HG02642 (cell line): ENCODE results near the gene APC.

Source experiments
- ATAC-seq: cut with Tn5 transposase; IDR thresholded peaks from one replicate; pipeline ENCODE4 v1.9.1; 2021; ENCODE audit warnings: mild to moderate bottlenecking; ENCODE audit not compliant: unreplicated experiment, poor library complexity

APC gene

DNA sequence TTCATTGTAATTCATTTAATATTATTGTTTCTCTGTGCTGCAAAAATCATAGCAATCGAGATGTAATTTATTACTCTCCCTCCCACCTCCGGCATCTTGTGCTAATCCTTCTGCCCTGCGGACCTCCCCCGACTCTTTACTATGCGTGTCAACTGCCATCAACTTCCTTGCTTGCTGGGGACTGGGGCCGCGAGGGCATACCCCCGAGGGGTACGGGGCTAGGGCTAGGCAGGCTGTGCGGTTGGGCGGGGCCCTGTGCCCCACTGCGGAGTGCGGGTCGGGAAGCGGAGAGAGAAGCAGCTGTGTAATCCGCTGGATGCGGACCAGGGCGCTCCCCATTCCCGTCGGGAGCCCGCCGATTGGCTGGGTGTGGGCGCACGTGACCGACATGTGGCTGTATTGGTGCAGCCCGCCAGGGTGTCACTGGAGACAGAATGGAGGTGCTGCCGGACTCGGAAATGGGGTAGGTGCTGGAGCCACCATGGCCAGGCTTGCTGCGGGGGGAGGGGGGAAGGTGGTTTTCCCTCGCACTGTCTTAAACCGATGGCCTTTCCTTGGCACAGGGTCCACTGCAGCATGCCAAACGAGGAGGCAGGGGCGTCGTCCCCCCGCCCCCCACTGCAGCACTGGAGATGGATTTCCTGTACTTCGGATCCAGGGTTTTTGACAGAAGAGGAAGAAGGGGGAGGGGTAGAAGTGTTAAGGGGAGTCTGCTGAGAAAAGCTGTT, at the start of gene APC:
TSS of gene APC (plus strand) at position 423 of the 728 bp plus-strand sequence. CDS start 17,006 bp downstream, outside the sequence.
- ATAC-seq, result peak; percentile 100

DNA sequence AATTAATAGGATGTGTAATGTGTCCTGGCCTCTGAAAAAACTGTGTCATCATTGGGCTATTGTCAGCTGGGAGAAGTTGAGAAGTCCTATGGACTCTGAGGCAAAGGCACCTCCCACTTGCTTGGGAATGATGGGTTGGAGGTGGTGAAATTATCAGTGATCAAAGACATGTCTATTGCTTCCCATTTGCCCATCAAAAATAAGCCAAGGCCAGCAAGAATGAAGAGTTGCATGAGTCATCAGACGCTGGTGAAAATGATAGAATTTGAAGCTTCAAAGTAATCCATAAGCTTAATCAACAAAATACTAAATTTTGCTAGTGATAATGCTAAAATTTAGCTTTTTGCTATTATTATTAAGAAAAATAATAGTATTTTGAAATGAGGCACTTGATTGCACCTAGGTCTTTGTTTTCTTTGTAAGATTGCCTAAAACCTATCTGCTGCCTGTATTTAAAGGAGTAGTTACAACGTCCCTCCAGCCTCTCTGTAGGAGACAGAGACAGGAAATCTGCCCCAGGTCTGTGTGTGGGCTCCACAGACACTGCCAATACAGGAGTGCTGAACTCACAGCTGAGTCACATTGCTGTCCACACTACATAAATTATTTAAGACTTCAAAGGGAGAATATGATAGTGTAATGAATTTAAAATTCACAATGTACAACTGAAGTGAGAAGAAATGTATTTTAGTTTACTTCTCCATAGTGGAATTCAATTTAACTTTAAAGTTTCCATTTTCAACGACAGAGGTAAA, 48.4 kb upstream of the APC start:
- no peak for ATAC-seq

DNA sequence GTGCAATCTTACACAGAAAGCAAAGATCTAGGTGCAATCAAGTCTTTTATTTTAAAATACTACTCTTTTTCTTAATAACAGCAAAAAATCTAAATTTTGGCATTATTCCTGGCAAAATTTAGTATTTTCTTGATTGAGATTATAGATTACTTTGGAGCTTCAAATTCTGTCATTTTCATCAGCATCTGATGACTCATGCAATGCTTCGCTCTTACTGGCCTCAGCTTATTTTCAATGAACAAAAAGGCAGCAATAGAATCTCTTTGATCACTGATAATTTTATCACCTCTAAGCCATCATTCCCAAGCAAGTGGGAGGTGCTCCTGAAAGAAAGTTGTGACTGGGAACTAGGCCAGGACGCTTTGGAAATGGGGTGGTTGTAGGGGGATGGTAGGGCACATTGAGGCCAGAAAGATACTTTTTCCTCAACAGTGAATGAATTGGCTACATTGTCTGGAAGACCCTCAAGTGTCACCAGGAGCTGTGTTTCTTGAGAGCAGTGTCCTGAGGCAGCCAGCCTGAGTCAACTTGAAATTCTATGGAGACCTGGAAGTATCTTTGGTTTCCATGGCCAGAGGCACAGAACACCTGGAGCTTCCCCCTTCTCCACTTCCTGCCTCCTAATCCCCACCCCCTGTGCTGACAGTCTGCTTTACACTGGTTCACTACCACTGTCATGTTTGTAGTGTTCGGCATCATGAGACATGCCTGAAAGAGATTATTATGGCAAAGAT, 46.9 kb upstream of the APC start:
- ATAC-seq, result no peak

DNA sequence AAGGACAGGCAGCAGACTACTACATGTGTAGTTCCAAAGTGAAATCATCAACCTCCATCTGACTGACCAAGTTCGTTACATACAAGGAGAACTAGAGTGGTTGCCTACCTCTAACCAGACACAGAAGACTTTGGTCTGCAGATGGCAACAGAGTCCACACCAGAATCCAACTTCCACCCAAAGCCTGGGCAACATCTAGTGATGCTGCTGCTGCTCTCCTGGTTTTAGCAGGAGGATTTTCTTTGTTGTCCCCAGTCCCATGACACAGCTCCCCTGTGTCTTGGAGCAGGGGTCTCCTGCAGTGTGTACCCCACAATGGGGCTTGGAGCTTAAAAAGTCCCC, 46.4 kb upstream of the APC start:
- no peak for ATAC-seq

DNA sequence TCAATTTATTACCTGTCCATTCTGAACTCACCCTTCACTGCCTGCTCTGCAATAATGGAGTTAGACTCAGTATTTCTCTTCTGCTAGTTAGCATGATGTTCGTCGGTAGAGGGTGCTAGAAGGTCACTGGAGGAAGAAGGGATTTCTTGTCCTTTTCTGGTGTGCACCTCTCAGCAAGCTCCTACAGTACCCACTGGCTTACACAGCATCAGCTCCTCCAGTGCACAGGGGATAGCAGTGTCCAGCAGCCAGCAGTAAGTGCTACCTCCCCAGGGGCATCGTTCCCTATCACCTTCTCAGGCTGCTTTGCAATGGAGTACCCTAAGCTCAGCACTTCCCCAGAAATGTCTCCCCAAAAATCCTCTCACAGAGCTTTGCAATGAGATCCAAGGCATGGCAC, 45.9 kb upstream of the APC start:
- ATAC-seq, result no peak

DNA sequence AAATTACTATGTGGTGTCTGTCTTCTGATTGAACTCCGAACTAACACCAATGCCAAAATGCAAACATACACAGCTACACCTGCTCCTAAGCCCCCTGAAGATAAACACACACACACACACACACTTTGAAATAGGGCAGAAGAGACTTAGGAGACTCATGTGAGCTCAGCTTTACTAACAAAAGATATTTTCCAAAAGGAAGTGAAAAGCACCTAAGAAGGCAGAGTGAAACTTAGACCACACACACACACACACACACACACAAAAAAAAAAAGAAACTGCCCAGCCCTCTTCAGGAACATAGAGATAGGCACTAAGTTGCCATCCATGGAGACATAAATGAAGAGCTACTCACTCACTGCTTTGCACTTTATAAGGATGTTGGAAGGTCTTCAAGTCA, 45.2 kb upstream of the APC start:
- no peak for ATAC-seq

DNA sequence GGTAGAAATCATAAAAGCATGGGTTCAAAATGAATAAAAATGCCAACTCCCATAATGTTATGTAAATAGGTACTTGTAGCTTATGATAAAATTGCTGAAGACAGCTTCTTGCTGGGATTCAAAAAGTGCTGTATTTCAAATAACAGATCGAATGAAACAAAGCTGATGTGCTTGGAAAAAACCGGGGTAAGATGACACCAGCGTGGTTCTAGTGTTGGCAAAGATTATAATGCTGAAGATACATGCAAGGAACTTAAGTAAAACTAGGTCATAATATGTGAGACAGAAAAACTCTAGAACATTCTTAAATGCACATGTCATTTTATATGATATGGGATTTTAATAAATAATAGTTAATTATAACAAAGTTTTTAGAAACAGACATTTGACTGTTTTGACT, 44.4 kb upstream of the APC start:
- no peak for ATAC-seq

DNA sequence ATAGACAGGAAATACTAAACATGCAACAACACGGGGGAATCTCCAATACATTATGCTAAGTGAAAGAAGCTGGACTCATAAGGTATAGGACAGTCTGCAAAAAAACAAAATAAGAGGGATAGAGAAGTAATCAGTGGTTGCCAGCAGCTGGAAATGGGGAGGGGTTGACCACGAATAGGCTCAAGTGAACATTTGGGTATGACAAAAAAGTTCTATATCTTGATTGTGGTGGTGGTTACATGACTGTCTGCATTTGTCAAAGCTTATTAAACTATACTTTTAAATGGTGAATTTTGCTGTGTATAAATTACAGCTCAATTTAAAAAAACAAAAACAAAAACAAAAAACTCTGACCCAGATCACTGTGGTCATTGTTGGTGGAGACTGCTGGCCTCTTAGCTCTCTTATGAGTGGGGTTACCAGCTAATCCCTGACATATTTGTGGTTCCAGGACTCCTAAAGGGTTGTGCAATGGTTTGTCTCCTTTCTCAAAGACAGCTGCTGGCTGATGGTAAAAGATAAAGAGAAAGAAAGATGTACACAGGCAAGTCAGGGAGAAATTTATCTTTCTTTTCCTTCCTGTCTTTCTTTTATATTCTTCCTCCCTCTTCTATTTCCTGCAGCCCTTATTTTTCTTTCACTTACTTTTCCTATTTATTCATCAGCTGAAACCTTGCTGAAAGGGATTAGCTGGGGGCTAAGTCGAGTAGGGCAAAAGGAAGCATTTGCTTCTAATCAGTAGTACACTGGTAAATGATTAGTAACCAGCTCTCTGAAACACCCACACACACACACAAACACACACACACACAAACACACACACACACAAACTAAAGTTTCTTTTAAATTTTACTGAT, 42.6 kb upstream of the APC start:
- ATAC-seq, result no peak

DNA sequence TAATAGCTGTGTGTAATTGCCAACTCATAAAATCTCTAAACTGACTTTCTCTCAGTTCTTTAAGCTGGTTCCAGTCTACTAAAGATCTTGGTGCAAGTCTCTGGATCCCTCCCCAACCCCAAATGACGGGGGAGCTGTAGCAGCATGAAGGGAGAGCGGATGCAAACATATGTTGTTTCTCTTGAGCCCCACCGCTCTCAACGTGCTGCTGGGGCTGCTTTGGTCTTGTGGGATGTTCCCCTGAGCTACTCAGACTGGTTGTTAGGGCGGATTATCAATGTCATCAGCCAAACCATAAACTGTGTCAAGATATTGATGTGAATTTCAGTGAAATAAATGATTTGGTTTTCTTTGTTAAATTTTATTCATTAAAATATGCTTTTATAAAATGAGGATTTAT, 40.9 kb upstream of the APC start:
- ATAC-seq, result no peak

DNA sequence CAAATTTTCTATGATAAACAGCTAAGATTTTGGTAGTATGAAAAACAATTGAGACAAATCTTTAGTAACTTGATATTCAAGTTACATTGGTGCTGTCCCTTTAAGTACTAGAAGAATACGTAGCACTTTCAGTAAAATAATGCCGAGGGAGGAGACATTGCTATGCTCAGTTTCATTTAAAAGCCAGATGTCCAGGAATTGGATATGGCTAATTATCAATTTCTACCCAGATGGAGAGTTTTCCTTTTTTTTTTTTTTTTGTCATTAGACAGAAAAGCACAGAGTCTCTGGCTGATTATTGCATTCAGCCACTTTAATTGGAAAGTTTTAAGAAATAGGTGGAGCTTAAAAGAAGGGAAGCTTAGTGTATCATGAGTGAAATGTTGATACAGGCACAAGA, 40.4 kb upstream of the APC start:
- ATAC-seq, result no peak

DNA sequence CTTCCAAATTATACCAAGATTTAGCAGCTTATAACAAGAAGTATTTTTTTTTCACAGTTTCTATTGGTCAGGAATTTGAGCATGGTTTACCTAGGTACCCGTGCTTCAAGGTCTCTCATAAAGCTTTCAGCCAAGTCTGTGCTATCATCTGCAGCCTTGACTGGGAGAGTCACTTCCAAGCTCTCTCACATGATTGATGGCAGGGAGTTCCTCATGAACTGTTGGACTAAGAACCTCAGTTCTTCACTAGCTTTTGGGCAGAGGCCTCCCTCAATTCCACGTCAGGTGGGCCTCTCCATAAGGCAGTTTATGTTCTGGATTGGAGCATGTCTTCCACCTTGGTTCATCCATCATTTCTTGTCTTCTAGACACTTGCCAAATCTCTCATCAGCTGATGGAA, 39.9 kb upstream of the APC start:
- ATAC-seq, result no peak

DNA sequence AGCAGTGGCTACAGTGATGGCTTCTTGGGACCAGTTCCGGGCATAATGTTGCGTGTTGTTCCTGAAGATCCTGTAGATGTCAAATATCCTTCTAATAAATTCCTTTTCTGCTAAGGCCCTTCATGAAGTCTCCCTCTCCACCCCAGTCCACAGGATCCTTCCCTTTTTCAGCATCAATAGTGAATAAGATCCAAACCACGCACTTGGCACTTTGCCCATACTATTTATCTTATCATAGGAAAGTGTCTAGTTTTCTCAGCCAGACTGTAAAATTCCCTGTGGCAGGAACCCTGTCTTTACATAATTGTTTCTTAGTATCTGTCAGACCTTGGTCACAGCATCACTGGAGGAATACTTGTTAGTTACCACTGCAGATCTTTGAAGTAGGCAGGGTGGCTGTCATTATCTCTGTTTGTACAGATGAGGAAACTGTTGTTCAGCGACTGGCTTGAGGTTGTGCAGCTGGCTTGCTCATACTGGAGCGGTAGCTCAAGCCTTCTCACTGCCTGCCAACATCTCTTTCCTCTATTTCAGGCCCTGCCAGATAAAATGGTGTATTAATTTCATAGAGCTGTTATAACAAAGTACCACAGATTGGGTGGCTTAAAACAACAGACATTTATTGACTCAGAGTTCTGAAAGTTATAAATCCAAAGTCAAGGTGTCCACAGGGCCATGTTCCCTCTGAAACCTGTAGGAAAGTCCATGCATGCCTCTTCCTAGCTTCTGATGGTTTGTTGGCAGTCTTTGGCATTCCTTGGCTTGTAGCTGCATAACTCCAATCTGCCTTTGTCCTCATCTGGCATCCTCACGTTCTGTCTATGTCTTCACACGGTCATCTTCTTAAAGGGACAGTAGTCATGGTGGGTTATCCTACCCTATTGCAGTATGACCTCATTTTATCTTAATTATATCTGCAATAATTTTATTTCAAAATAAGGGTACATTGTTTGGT, 33.5 kb upstream of the APC start:
- no peak for ATAC-seq

DNA sequence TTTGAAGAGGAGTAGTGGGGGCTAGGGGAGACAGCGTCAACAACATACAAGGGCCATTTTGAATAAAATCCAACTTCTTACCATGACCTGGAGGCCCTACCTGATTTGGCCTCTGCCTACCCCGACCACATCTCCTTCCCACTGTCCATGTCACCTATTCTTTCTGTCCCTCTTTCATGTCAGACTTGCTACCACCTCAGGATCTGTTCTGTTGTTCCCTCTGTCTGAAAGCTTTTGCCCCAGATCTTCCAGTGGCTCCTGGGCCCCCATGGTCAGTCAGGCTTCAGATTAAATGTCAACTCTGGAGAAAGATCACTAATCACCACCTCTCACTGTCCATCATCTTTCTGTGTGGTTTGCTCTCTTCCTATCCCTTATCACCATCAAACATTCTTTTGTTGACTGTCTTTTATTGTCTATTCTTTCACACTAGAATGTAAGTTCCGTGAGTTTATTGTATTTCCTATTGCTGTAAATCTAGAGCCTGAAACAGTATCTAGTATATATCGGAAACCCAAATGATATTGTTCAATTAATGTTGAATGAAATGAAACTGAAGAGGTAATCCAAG, 31.2 kb upstream of the APC start:
- no peak for ATAC-seq

DNA sequence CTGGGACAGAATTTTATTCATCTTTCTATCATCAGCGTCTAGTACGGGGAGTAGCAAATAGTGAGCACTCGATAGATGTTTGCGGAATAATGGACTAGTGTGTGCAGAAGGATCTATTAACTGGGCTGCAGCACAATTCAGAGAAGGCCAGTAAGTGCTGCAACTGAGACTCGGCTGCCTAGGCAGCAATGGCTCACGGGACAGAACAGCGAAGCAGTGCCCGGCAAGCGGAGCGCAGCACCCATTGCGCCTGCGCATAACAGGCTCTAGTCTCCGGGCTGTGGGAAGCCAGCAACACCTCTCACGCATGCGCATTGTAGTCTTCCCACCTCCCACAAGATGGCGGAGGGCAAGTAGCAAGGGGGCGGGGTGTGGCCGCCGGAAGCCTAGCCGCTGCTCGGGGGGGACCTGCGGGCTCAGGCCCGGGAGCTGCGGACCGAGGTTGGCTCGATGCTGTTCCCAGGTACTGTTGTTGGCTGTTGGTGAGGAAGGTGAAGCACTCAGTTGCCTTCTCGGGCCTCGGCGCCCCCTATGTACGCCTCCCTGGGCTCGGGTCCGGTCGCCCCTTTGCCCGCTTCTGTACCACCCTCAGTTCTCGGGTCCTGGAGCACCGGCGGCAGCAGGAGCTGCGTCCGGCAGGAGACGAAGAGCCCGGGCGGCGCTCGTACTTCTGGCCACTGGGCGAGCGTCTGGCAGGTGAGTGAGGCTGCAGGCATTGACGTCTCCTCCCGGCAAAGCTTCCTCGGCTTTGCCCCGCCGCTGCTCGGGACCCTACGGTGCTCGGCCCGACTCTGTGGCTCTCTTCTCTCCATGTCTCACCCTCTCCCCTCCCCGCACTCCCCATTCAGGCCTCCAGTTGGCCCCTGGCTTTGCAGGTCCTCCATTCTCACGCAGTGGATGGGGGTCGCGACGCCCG, 30.2 kb upstream of the APC start:
- peak; percentile 96 for ATAC-seq

DNA sequence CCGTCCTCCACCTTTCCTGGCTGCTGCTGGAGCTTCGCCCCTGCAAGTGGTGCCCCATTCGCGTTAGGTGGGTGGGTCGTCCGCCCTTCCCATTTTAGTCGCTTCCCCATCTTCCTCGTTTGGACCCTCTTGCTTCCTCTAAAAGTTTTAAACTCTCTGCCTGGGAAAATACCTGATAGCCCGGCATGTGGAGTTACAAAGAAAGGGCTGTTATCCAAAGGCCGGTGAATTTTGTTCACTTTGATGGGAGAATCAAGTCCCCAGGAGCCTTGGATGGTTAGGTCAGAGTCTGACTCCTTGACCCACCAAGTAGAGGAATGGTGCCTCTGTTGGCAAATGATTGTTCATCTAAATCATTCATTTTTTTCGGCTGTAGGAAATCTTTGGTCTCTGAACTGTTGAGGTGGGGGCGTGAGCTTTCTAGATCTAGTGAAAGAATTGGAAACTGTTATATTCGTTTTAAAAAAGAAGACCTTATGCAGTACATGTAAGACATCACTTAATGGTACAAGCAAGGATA, 29.5 kb upstream of the APC start:
- no peak for ATAC-seq

DNA sequence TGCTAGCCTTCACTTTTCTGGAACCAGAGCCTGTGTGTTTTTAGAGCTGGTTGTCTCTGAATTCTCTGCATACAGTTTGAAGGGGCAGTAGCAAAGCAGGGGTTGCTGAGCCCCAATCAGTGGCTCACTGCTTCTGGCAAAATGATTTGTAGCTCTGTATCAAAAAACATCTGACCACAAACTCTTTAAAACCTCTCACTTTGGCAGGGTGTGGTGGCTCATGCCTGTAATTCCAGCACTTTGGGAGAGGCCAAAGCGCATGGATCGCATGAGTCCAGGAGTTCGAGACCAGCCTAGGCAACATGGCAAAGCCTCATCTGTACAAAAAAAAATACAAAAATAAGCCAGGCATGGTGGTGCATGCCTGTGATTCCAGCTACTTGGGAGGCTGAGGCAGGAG, 28.3 kb upstream of the APC start:
- no peak for ATAC-seq

DNA sequence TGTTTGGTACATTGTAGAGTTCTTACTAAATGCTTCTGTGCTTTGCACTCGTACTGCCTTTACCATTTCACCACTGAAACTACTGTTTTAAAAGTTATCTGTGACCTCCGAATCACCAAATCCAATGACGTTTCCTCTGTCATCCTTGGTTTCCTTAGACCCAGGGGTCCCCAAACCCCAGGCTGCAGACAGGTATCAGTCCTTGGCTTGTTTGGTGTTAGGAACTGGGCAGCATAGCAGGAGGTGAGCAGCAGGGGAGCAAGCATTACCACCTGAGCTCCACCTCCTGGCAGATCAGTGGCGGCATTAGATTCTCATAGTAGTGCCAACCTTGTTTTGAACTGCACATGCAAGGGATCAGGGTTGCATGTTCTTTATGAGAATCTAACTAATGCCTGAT, 26.8 kb upstream of the APC start:
- no peak for ATAC-seq

DNA sequence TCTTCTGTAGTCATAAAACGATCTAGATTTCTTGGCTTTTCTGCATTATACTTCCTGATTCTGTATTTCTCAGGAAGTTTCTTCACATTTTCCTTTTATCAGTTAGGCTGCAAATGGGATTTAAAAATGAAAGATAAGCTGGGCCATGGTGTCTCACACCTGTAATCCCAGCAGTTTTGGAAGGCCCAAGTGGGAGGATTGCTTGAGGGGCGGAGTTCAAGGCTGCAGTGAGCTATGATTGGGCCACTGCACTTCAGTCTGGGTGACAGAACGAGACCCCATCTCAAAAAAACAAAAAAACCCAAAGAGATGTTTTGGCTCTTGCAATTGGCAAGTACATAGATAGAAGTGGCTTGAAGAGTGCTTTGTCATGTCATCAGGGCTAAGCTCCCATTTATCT, 26.2 kb upstream of the APC start:
- no peak for ATAC-seq
